ENCODE results near the gene CEP70. TPM values are rescaled to one million over a fixed set of nuclear protein-coding genes. Genes with fewer than 3 reads are reported as not detected.
"Not testable (repeated sequence)": the region's sequence is repeated elsewhere in the genome, so short reads cannot be mapped to it uniquely, and the experiment has no call there.

The CEP70 gene
- total RNA-seq, 1 experiment from 2014 or later = 25.6 TPM

- Histone ChIP-seq H3K9me3 (ENCODE audit: low read depth, low read length, poor library complexity, severe bottlenecking) (no peaks in the 10 kb centered on the region), H3K27ac (ENCODE audit: low read depth, low read length, poor library complexity, severe bottlenecking) (no peak overlapping the region), H3K4me1 (ENCODE audit: insufficient read depth, low read length, poor library complexity, severe bottlenecking) (peaks cover 12% of the 10 kb centered on the region), H3K4me3 (ENCODE audit: low read depth, low read length, poor library complexity, severe bottlenecking) (no peak overlapping the region), H3K27me3 (replicated peaks; ENCODE audit: insufficient read depth, low read depth, low read length, poor library complexity) (no peaks in the 10 kb centered on the region), H3K36me3 (ENCODE audit: insufficient read depth, low read length, poor library complexity, severe bottlenecking) (no peaks in the 10 kb centered on the region)
- POLR2A ChIA-PET (ENCODE audit: low non-redundant PET) = no interaction called here
- DNase-seq (ENCODE audit: low spot score) = no peak
- BruUV-seq (replicated peaks) = no TSS peak
- CTCF ChIA-PET = no interaction called here
- no peak for TF ChIP-seq EZH2 (IDR thresholded peaks at IDR 0.05; ENCODE audit: borderline replicate concordance, low read depth, low read length, poor library complexity, severe bottlenecking)
- TF ChIP-seq CTCF (conservative IDR thresholded peaks at IDR 0.05; ENCODE audit: low read depth, low read length) = no peak
- intact Hi-C loops (cut with micrococcal nuclease; ENCODE audit: unreplicated experiment) = no loop called here
Measured at GRCh38 chr3:138615462-138615861, 21.4 kb upstream of the CEP70 start.

GRCh38 chr3:138609898-138610266 lies 15.8 kb upstream of the CEP70 start:
- H3K4me1 ChIP-seq (ENCODE audit: insufficient read depth, low read length, poor library complexity, severe bottlenecking) = peaks cover 7% of the 10 kb centered on the region
- TF ChIP-seq EZH2 (IDR thresholded peaks at IDR 0.05; ENCODE audit: borderline replicate concordance, low read depth, low read length, poor library complexity, severe bottlenecking) (no peak), CTCF (conservative IDR thresholded peaks at IDR 0.05; ENCODE audit: low read depth, low read length) (no peak)
- intact Hi-C loops (cut with micrococcal nuclease; ENCODE audit: unreplicated experiment) = no loop called here
- DNase-seq (ENCODE audit: low spot score) = no peak
- ChIA-PET CTCF (interaction anchor here (1.6 kb wide), 1 partner anchor 16 kb away, joined by 5 read pairs; the partner anchor contains the start of gene CEP70), POLR2A (ENCODE audit: low non-redundant PET) (no interaction called here)
- H3K27ac ChIP-seq (ENCODE audit: low read depth, low read length, poor library complexity, severe bottlenecking) = no peak overlapping the region
- H3K27me3 ChIP-seq (replicated peaks; ENCODE audit: insufficient read depth, low read depth, low read length, poor library complexity) = no peaks in the 10 kb centered on the region
- no peaks in the 10 kb centered on the region for H3K36me3 ChIP-seq (ENCODE audit: insufficient read depth, low read length, poor library complexity, severe bottlenecking)
- peak overlapping the region; percentile 63 for H3K4me3 ChIP-seq (ENCODE audit: low read depth, low read length, poor library complexity, severe bottlenecking)
- no peaks in the 10 kb centered on the region for H3K9me3 ChIP-seq (ENCODE audit: low read depth, low read length, poor library complexity, severe bottlenecking)
- BruUV-seq (replicated peaks) = TSS peak; percentile 72

GRCh38 chr3:138608322-138609135 lies 14.5 kb upstream of the CEP70 start, which contains the start of gene FAIM:
TSS of gene FAIM (plus strand) at chr3:138608771. CDS start at chr3:138619727, 10,956 bp downstream.
- intact Hi-C loops (cut with micrococcal nuclease; ENCODE audit: unreplicated experiment) = no loop called here
- Histone ChIP-seq H3K36me3 (ENCODE audit: insufficient read depth, low read length, poor library complexity, severe bottlenecking) (no peaks in the 10 kb centered on the region), H3K4me3 (ENCODE audit: low read depth, low read length, poor library complexity, severe bottlenecking) (peak within 1 kb of the TSS; percentile 63), H3K27ac (ENCODE audit: low read depth, low read length, poor library complexity, severe bottlenecking) (peak within 1 kb of the TSS; percentile 87), H3K4me1 (ENCODE audit: insufficient read depth, low read length, poor library complexity, severe bottlenecking) (peaks cover 7% of the 10 kb centered on the region), H3K27me3 (replicated peaks; ENCODE audit: insufficient read depth, low read depth, low read length, poor library complexity) (no peaks in the 10 kb centered on the region), H3K9me3 (ENCODE audit: low read depth, low read length, poor library complexity, severe bottlenecking) (no peaks in the 10 kb centered on the region)
- BruUV-seq (replicated peaks) = no TSS peak
- POLR2A ChIA-PET (ENCODE audit: low non-redundant PET) = no interaction called here
- DNase-seq (ENCODE audit: low spot score) = peak; percentile 68
- CTCF ChIA-PET = interaction anchor here (1.6 kb wide), 1 partner anchor 14 kb away, joined by 5 read pairs; the partner anchor contains the start of gene CEP70
- TF ChIP-seq CTCF (conservative IDR thresholded peaks at IDR 0.05; ENCODE audit: low read depth, low read length) = no peak
- TF ChIP-seq EZH2 (IDR thresholded peaks at IDR 0.05; ENCODE audit: borderline replicate concordance, low read depth, low read length, poor library complexity, severe bottlenecking) = no peak

- H3K9me3 ChIP-seq (ENCODE audit: low read depth, low read length, poor library complexity, severe bottlenecking); H3K4me3 ChIP-seq (ENCODE audit: low read depth, low read length, poor library complexity, severe bottlenecking); intact Hi-C loops (cut with micrococcal nuclease; ENCODE audit: unreplicated experiment); H3K36me3 ChIP-seq (ENCODE audit: insufficient read depth, low read length, poor library complexity, severe bottlenecking); H3K4me1 ChIP-seq (ENCODE audit: insufficient read depth, low read length, poor library complexity, severe bottlenecking); H3K27me3 ChIP-seq (replicated peaks; ENCODE audit: insufficient read depth, low read depth, low read length, poor library complexity); CTCF ChIA-PET; POLR2A ChIA-PET (ENCODE audit: low non-redundant PET); BruUV-seq (replicated peaks); H3K27ac ChIP-seq (ENCODE audit: low read depth, low read length, poor library complexity, severe bottlenecking); DNase-seq (ENCODE audit: low spot score): not testable (repeated sequence)
Measured at GRCh38 chr3:138604106-138604595, 10.1 kb upstream of the CEP70 start.

GRCh38 chr3:138601661-138602060 lies 7.6 kb upstream of the CEP70 start:
- H3K36me3 ChIP-seq (ENCODE audit: insufficient read depth, low read length, poor library complexity, severe bottlenecking); intact Hi-C loops (cut with micrococcal nuclease; ENCODE audit: unreplicated experiment); H3K4me1 ChIP-seq (ENCODE audit: insufficient read depth, low read length, poor library complexity, severe bottlenecking); H3K9me3 ChIP-seq (ENCODE audit: low read depth, low read length, poor library complexity, severe bottlenecking); DNase-seq (ENCODE audit: low spot score); H3K27me3 ChIP-seq (replicated peaks; ENCODE audit: insufficient read depth, low read depth, low read length, poor library complexity); H3K4me3 ChIP-seq (ENCODE audit: low read depth, low read length, poor library complexity, severe bottlenecking); H3K27ac ChIP-seq (ENCODE audit: low read depth, low read length, poor library complexity, severe bottlenecking); CTCF ChIA-PET; BruUV-seq (replicated peaks); POLR2A ChIA-PET (ENCODE audit: low non-redundant PET): not testable (repeated sequence)
